ENCODE data around the gene CANT1.

CANT1 gene

GRCh38 chr17:78979780-78980623 is 29.6 kb downstream of the CANT1 start, which contains the start of gene LGALS3BP:
LGALS3BP (minus strand) TSS chr17:78979923; CDS start chr17:78977191, 2,732 bp downstream.
- no peak within 1 kb of the TSS for H3K4me3 ChIP-seq (ENCODE audit: low read depth, low read length)

- H3K4me3 ChIP-seq (ENCODE audit: low read depth, low read length) = no peak overlapping the region
Observed at GRCh38 chr17:78977997-78978973, 31.3 kb downstream of the CANT1 start.

DNA sequence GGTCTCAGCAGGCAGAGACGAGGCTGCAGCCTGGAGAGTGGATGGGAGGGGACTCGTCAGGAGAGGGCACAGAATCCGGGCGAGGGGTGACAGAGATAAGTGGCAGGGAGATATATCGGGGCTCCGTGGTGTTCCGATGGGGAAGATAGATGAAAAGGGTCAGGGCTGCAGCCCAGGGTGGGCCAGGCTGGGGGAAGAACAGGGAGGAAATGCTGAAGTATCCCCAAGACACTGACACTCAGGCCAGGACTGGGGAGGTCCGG is 32.0 kb downstream of the CANT1 start:
- H3K4me3 ChIP-seq (ENCODE audit: low read depth, low read length) = no peak overlapping the region

DNA sequence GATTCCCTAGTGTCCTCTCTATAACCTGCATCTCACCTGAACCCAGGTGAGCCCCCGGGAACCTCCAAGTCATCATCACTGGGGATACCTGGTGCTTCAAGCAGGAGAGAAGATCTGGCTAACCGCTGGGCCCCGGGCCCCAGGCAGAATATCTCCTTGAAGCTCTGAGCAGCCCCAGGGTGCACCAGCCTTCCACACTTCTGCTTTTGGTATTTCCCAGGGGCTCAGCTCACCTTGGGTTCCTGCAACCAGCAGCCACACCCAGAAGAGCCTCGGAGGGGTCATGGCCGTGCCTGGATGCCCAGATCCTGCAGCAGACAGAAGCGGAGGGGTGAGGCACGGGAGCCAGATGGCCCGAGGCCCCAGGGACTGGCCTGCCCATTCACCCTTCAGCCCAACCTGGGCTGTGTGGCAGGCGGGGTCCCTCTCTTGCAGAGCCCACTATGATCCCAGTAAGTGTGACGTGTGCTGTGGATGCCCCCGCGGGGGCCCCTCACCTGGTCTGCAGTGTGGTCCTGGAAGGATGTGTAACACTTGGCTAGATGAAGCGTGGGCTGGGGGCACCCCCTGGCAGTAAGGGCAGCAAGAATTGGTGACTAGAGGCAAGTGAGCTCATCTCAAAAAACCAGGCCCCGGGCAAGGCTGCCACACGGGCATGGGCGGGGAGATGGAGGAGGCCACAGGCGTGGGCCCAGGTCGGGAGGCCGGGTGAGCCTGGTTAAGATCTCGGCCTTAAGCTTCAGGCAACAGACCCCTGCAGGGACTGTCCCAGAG is 32.5 kb downstream of the CANT1 start:
- no peak overlapping the region for H3K4me3 ChIP-seq (ENCODE audit: low read depth, low read length)

GRCh38 chr17:78974635-78975591 is 34.7 kb downstream of the CANT1 start:
- H3K4me3 ChIP-seq (ENCODE audit: low read depth, low read length) = no peak overlapping the region

DNA sequence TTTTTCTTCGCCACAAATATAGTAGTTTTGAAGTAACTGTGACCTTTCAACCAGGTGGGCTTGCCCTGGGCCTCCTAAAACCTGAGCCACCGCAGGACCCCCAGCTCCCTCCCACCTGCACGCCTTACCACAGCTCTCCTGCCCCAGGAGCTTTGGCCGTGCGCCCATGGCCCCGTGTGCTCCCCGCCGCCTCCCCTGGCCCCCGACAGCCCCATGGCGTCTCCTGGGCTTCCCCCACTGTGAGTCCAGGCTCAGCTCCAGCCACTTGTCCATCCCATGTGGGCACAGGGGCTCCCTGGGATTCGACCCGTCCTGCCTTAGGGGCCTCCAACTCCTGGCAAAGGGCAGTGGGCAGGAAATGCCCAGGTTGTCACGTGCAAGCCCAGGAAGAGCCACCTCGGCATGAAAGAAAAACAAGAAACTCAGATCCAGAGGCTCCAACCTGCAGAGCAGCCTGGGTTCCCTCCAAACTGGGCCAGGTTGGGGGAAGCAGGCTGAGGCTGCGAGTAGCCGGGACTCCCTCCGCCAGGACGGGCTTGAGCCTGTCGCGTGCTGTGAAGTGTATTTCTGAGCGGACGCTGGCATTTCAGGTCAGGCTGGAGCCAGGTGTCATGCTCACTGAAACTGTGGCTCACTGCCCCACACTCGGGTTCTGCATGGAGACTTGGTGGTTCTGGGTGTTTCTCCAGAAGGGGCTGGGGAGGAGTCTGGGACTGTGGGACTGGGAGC is 35.6 kb downstream of the CANT1 start:
- H3K4me3 ChIP-seq (ENCODE audit: low read depth, low read length) = no peak overlapping the region

- H3K4me3 ChIP-seq (ENCODE audit: low read depth, low read length) = no peak overlapping the region
Observed at GRCh38 chr17:78973196-78973595, 36.4 kb downstream of the CANT1 start.

DNA sequence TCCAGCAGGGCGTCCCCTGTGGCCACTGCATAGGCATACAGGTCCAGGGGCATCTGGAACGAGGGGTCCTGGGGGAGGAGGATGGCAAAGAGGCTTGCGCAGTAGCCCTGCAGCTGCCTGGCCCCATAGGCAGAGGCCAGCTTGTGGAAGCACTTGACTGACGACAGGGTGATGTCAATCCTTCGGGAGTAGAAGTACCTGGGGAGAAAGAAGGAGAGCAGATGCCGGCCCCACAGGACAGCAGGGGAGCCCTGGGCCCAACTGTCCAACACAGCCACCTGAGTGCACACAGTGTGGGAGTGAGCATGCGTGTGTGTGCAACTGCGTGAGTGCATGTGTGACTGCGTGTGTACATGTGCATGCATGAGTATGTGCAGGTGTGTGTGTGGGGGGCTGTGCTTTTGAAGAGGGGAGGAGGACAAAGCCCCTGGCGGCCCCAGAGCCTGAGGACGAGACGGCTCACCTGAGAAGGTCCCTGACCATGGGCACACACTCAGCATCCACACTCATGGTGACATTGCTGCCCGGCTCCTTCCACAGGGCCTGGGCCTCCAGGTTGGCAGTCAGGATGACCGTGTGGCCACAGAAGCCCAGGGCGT is 37.0 kb downstream of the CANT1 start:
- no peak overlapping the region for H3K4me3 ChIP-seq (ENCODE audit: low read depth, low read length)

- H3K4me3 ChIP-seq (ENCODE audit: low read depth, low read length) = no peak overlapping the region
Observed at GRCh38 chr17:78971756-78972506, 37.6 kb downstream of the CANT1 start.

- H3K4me3 ChIP-seq (ENCODE audit: low read depth, low read length) = no peak overlapping the region
Observed at GRCh38 chr17:78970834-78971755, 38.5 kb downstream of the CANT1 start.

DNA sequence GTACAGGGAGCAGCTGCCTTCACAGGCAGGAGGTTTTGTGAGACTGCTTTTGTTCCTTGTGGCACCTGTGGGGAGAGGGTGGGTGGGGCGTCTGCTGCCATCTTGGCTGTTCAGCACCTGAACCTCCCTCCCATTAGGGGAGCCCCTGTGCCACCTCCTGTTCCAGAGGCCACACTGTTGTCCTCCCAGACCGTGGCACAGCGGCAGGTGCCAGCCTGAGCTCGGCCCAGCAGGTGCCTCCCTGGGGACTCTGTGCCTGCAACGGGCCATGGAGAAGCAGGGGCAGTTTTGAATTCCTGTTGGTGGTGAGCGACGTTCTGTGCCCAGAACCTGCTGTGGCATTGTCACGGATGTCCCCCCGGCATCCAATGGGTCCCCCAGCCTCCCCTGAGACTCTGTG is 39.7 kb downstream of the CANT1 start:
- no peak overlapping the region for H3K4me3 ChIP-seq (ENCODE audit: low read depth, low read length)

DNA sequence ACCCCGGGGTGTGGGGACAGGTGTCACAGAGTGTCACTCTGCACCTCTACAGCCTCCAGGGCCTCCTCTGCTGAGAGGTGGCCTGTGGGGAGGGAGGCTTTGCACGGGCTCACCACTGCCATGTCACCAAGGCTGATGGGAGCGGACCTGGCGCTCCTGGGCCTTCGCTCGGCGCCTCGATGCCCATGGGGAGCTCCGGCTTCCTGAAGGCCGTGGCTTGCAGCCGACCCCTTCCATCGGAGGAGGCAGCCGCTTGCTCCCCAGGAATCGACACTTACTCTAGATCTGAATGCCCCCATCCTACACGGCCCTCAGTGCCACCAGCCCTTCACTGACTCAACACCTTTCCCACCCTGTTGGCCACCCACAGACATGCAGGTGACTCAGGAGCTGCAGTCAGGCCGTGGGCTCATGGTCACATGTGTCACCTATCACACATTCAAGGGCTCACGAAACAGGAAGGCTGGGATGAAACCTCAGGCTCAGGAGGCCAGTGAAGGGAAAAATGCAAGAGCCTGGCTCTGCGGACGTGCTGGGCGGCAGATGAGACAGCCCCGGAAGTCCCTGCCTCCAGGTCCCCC is 41.7 kb downstream of the CANT1 start:
- H3K4me3 ChIP-seq (ENCODE audit: low read depth, low read length) = no peak overlapping the region

GRCh38 chr17:78966910-78967600 is 42.5 kb downstream of the CANT1 start:
- H3K4me3 ChIP-seq (ENCODE audit: low read depth, low read length) = no peak overlapping the region

DNA sequence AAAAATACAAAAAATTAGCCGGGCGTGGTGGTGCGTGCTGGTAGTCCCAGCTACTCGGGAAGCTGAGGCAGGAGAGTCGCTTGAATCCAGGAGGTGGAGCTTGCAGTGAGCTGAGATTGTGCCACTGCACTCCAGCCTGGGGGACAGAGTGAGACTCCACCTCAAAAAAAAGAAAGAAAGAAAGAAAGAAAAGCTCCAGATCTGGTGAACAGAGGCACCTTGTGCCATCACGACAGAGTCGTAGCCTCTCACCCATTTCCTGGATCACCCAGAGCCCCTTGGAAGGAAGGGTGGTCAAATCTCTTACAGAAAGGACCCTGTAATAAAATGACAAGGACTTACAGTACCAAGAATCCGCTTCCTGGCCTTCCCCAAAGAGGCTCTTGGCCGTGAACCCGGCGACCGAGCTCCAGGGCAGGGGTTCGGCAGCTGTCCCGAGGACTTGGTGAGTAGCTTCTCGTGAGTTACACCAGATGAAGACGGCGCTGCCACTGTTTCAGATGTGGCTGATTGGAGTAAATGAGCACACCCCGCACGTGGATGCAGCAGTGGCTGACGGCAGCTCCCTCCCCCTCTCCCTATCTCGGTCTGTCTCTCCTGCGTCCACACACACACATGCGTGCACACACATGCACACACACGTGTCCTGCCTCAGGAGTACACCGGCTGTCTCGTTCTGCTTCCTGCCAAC is 43.3 kb downstream of the CANT1 start:
- no peak overlapping the region for H3K4me3 ChIP-seq (ENCODE audit: low read depth, low read length)

DNA sequence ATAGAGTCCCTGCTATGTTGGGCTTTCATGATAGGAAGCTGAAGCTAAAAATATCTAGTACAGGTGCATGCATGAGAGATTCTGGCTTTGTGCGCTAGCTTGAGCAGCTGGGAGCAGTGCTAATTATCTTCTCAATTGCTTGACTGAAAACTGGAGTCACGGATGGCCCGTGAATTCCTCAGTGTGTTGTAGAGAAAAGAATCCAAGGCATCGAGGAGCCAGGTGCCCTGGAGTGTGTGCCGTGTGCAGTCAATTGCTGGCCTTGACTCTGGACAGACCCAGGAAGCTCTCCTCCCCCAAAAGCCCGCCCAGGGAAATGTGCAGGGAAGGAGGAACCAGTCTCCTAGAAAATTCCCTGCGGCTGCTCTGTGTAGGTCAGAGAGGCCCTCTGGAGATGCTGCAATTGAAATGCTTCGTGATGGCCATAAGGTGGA is 44.1 kb downstream of the CANT1 start:
- no peak overlapping the region for H3K4me3 ChIP-seq (ENCODE audit: low read depth, low read length)

DNA sequence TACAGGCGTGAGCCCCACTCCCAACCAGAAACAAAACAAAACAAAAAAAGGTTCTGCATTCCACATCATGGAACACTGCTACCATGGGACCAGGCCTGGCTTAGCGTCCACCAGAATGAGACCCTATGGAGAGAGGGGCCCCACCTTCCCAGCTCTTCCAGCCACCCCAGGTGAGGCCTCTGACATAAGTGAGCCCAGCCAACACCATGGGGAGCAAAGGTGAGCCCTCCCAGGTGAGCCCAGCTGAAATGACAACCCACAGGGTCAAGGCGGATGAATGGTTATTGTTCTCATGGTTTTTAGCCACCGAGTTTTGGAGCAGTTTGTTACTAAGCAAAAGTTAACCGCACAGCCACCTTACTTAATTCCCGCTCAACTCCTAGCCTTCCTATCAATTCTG is 46.2 kb downstream of the CANT1 start:
- no peak overlapping the region for H3K4me3 ChIP-seq (ENCODE audit: low read depth, low read length)

Measured in iPS-11a (cell line).